GM19193 (cell line): ENCODE data around the gene EYS.

Experiments
- POLR2A ChIP-seq: IDR thresholded peaks from 4 replicates; pipeline ENCODE4 v1.6.1; 2011; ENCODE audit not compliant: insufficient read depth, insufficient read length; ENCODE audit errors: extremely low read depth

Gene EYS

DNA sequence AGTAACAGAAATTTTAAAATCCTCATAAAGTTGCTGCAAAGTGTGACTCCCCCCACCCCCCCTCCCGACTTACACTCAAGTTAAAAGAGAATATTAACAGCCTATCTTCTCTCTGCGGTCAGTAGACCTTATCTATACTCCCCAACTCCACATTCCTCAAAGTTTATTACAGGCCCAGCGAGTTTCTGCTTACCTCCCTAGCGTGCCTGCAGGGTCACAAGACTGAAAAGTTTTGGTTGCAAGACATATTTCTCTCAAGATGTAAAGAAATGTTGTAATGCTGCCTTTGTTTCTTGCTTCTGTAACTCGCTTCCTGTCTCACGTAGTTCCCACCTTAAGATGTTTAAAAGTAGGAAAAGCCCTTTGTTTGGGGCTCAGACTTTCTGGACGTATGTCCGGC lies 1371.8 kb downstream of the EYS start:
- no peak for TF ChIP-seq POLR2A

DNA sequence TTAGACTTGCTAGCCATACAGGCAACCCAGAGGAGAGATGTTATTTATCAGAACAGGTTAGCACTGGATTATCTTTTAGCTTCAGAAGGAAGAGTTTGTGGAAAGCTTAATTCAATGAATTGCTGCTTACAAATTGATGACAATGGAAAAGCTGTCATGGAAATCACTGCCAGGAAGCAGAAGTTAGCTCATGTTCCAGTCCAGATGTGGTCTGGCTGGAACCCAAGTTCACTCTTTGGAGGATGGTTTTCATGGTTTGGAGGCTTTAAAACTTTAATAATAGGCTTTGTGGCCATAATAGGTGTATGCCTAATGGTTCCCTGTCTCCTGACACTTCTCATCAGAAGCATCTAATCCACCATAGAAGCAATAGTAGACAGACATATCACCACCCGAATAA lies 1372.4 kb downstream of the EYS start:
- no peak for TF ChIP-seq POLR2A

DNA sequence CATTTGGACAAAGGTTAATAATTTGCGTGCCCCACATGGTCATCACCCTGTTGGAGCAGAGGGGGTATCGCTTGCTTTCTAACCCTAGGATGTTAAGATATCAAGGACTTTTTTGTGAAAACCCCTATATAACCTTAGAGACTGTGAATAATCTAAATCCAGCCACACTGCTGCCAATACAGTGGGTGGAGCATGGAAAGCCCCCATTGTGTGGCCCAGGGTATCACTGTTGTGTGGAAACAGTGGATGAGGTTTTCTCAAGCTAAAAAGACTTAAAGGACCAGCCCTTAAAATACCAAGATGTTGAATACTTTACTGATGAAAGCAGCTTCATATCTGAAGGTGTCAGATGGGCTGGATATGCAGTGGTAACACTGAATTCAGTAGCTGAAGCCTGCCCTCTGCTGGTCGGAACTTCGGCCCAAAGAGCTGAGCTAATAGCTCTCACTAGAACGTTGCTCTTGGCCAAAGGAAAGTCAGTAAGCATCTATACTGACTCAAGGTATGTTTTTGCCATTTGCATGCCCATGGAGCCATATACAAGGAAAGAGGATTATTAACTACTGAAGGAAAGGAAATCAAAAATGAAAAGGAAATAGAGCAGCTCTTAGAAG lies 1376.2 kb downstream of the EYS start:
- no peak for TF ChIP-seq POLR2A

DNA sequence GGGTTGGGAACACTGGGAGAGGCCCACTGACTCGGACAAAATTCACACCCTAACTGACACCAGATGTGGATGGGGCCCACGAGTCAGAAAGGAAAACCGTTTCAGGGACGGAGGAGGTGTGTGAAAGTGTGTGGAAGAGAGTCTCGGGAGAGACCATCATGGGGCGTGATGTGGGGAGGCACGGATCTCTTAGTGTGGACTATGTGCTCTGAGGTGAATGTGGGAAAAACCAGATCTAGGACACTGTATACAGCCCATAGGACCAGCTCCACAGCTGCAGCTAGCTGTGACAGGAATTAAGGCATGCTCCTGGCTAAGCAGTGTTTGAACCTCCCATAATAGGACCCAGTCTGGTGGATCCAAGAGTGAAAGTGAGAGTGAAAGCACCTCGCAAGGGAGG lies 1380.1 kb downstream of the EYS start:
- TF ChIP-seq POLR2A, result no peak

DNA sequence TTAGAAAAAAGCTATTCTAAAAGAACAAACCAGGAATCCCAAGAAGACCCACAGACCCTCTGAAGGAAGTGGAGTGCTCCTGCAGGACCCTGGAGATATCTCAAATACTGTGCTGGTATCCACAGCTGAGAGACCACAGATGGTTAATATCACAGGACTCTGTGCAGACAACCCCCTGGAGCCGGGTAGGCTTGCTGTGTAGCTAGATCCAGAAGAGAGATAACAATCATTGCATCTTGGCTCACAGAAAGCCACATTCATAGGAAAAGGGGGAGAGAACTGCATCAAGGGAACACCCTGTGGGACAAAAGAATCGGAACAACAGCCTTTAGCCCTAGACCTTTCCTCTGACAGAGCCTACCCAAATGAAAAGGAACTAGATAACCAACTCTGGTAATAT lies 1381.9 kb downstream of the EYS start:
- no peak for TF ChIP-seq POLR2A

DNA sequence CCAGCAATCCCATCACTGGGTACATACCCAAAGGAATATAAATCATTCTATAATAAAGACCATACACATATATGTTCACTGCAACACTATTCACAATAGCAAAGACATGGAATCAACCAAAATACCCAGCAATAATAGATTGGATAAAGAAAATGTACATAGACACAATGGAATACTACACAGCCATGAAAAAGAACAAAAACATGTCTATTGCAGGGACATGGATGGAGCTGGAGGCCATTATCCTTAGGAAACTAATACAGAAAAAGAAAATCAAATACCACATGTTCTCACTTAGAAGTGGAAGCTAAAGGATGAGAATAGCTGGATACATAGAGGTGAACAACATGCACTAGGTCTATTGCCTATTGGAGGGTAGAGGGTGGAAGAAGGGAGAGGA lies 1396.8 kb downstream of the EYS start:
- no peak for TF ChIP-seq POLR2A

DNA sequence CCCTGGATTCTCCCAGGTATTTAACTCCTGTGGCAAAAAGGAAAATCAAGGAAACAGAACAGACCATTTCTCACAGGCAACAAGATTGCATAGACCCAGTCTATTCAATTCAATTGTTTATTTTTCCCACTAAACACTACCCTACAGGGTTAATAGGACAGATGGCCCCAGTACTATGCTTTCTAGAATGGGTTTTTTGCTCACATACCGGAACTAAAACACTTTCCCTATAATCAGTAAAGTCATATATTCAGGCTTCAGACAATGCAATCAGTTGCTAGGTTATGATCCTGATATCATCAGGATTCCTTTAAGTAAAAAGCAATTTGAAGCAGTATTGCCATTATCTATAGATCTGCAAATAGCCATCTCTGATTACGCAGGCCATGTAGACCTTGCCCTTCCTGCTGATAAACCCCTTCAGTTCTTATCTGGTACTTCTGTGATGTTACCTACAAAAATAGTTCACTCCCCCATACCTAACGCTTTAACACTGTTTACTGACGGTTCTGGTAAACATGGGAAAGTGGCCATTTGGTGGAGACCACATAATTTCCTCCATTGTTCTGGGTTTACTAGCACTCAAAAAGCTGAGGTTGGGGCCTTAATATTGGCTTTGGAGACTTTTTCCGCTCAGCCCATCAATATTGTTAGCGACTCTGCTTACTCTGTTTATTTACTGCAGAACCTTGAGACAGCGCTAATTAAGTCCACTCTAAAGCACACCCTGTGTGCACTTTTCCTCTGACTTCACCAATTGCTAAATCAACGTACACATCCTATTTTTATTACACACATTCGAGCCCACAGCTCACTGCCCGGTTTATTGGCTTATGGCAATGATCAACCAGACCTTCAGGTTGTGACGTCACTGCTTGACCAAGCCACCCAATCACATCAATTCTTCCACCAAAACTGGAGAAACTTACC lies 1405.5 kb downstream of the EYS start:
- TF ChIP-seq POLR2A, result no peak

DNA sequence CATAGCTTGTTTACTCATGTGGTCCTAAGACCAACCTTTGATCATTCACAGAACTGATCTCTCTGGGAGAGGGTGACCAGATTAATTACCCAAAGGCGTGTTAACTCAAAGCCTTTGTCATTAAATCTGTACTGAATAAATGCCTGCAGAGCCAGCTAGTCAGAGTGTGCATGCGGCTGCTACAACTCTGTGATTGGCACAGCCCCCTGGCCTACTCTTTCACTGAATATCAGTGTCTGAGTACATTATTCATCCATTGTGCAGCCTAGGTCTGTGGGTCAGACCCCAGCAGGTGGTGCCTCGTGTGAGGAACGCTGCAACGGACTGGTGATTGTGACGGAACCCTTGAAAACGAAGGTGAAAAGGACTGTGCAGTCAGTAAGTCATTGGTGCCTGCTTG lies 1407.8 kb downstream of the EYS start:
- no peak for TF ChIP-seq POLR2A

DNA sequence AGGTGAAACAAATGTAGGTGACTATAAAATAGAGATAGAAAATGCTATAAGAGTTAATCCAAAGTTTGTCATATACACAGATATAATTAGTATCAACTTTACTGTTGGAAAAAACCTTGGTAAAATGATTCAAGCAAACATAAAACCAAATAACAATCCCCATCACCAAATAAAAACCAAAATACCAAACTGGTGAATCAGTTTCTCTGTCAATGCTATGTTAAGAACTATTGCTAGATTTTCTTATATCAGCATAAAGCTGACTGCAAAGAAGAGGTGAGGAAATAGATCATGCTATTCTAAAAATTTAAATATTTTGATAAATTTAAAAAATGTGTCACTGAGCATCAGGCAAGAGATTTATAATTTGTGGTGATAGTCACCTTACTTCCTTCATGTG lies 1413.0 kb downstream of the EYS start:
- TF ChIP-seq POLR2A, result no peak

DNA sequence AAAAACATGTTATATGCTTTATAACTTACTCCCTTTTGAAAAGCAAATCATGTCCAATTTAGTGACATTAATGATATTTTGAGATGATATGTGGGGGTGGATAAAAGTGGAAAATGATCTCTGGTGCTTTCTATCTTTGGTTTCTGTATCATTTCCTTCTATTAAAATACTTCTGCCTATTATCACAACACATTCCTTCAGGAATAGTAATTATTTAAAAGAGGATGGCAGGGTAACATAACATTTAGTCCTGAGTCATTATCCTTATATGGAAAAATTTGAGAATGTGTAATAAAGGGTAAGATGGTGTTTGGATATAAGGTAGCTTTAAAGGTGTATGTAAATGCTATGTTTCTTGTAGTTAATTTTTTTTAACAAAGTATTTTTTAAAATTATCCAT lies 1413.7 kb downstream of the EYS start:
- no peak for TF ChIP-seq POLR2A

DNA sequence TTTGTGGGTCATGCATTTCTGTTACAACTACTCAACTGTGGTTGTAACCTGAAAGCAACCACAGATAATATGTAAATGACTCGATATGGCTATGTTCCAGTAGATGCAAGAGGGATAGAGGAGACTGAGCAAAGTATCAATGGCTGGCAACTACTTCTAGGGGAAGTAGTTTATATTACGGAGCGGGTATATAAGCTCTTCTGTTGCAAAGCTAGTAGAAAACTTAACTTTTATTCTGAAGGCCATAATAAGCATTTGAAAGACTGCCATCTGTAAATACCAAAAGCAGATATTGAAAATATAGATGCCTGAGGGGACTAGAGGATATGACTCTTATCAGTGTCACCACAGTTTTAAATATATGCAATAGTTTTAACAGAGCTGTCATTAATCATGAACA lies 1416.2 kb downstream of the EYS start:
- no peak for TF ChIP-seq POLR2A

DNA sequence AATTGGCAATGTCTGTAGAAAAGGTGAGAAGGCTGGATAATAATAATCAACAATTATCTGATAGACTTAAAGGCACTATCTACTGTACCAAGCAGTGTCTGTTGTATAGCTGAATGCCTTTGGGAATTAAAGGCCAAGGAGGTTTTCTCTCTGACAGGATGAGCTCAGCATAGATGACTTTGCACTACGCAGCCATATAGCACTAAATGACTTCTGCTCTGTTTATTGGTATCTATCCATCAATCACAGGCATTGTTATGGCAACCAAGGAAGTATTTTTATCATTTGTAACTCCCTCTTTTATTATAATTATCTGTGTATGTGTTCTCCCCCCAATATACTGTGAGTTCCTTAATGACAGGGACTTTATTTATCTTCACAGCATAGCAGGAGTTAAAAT lies 1417.1 kb downstream of the EYS start:
- no peak for TF ChIP-seq POLR2A

DNA sequence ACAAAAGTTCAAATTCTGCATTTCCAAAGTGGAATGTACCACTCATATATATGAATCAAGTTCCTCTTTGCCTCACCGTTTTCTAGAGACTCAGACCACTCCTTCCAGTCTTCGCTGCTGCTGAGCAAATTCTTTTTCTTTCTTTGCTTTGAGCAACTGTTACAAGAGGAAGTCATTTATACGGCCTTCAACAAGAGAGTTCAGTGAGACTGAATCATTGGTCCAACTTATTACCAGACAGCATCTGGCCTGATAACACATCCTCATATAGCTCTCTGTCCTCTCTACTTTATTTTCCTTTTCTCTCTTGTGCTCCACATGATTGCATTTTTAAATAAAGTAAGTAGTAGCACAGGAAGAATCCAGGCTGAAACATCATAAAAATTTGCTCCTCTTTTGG lies 1418.7 kb downstream of the EYS start:
- TF ChIP-seq POLR2A, result no peak

DNA sequence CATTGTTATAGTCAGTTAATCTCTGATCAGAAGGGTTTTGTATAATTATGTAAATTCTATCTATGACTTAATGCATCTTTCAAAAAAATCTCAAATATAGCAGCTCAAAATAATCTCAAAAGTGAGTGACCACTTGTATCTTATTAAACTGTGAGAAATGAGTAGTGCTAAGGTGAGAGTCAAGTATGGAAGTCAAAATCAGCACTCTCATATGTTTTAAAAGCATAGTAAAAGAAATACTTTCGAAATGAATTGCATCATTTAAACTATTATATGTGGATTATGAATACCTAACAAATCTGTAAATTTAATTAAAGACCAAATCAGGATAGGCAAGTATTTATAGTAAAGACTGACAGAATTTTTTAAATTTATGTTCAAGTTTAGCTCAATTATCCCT lies 1425.9 kb downstream of the EYS start:
- no peak for TF ChIP-seq POLR2A

DNA sequence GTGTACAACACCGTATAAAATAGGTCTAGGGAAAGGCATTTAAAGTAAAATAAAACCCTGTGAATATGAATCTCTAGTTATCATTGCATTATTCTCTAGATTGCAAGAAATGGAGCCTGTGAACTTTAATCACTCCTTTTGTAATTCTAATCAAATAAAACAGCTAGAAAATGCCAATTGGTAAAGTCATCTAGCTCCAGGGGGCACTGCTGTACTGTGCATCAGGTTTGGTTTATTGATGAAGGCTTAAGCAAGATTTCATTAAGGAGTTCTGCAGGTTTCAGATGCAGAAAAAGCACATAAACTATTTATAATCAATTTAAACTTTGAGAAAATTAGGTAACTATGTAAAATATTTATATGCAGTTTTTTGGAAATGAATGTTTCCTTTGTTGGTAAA lies 1426.5 kb downstream of the EYS start:
- no peak for TF ChIP-seq POLR2A

DNA sequence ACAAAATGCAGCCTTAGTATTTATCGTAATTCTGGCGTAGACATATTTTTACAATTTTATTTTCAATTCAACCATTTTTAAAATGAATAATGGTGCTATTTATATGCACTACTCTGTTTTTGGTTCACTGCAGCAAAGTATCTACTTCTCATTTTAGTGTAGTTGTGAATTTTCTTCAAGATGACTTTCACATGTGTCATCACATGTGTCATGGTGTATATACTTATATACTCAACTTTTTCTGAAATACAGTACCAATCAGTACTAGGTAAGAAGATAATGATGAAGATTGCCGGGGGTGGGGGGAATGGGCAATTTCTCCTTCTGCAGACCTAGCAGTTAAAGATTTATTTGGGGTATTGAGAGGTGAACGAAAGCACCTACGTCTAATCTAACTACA lies 1436.9 kb downstream of the EYS start:
- TF ChIP-seq POLR2A, result no peak

DNA sequence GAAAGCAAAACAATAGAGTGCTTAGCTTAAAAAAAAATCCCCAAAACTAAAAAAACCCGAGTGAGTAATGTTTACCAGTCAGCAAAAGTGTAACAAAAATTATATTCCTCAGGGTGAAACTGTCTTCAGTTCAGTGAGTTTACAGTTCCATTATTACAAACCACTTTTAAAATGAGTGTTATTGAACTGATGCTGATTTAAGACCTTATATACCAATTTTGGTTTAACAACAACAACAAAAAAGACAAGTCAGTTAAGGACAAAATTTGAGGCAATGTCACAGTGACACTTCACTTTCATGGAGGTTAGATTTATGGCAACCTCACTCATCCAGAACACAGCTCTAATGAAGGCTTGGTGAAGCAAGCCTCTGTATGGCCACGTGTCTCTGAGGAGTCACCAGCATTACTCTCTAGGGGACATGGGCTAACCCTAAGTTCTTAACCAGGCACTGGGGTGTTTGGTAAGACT lies 1440.6 kb downstream of the EYS start:
- no peak for TF ChIP-seq POLR2A

DNA sequence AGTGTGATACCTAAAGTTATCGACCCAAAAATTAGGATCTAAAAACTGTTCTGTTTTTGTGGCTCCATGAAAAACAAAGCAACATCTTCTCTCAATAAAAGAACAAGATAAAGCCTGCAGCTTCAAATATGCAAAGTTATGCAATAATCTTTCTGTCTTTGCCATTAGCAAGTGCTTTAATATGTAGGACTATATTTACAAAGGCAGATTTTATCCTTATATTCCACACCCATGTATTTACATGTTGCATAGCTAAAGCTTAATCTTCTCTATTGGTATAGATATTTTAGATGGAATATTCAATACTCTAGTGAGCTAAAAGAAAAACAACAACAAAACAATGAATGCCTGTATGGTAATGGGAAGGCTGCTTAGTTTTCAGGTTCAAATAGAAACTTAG lies 1443.2 kb downstream of the EYS start:
- no peak for TF ChIP-seq POLR2A
